Hepatocyte (in vitro differentiated cells): ENCODE data around the gene SCN2B.

Experiments
- CTCF ChIP-seq: fragments of 200-600 bp; sonication (generic); IDR thresholded peaks from 2 replicates; pipeline ENCODE4 v1.5.1; 2016; ENCODE audit warnings: antibody characterized with exemption, mild to moderate bottlenecking; ENCODE audit not compliant: poor library complexity
- EZH2 ChIP-seq: fragments of 200-600 bp; sonication (generic); IDR thresholded peaks from 2 replicates; pipeline ENCODE4 v1.6.1; 2016; ENCODE audit warnings: antibody characterized with exemption, mild to moderate bottlenecking, borderline replicate concordance

- TF ChIP-seq EZH2 (no peak), CTCF (no peak)
These were observed 37.9 kb upstream of the SCN2B start for GRCh38 chr11:118214210-118214914.
